GM18505 (cell line): ENCODE data around the gene SNX1.
"Not testable (repeated sequence)": the region's sequence is repeated elsewhere in the genome, so short reads cannot be mapped to it uniquely, and the experiment has no call there.

Experiments used
- ATAC-seq: cut with Tn5 transposase; IDR thresholded peaks from one replicate; pipeline ENCODE4 v1.9.1; 2021; ENCODE audit not compliant: unreplicated experiment
- POLR2A ChIP-seq: IDR thresholded peaks from 4 replicates; pipeline ENCODE4 v1.6.1; 2011; ENCODE audit warnings: borderline replicate concordance; ENCODE audit not compliant: insufficient read depth, insufficient read length; ENCODE audit errors: extremely low read depth

Gene SNX1

GRCh38 chr15:64095795-64096667 lies at the start of gene SNX1:
Gene SNX1 (plus strand): TSS chr15:64095982. CDS start chr15:64096014, 32 bp downstream.
- TF ChIP-seq POLR2A: peak; percentile 94
- peak; percentile 49 for ATAC-seq

- TF ChIP-seq POLR2A: peak; percentile 30
- ATAC-seq: no peak
These were observed 49.2 kb upstream of the SNX1 start, which contains the start of gene DAPK2 for GRCh38 chr15:64046421-64047153. Gene DAPK2 (minus strand): TSS chr15:64046485. CDS start chr15:64040261, 6,224 bp downstream.

GRCh38 chr15:64048781-64049460 lies 46.9 kb upstream of the SNX1 start:
- ATAC-seq: no peak
- TF ChIP-seq POLR2A: no peak

- TF ChIP-seq POLR2A: no peak
- no peak for ATAC-seq
These were observed 45.3 kb upstream of the SNX1 start for GRCh38 chr15:64050281-64051092.

GRCh38 chr15:64051093-64051402 lies 44.7 kb upstream of the SNX1 start:
- TF ChIP-seq POLR2A: no peak
- no peak for ATAC-seq

GRCh38 chr15:64051407-64052259 lies 44.1 kb upstream of the SNX1 start:
- TF ChIP-seq POLR2A: no peak
- ATAC-seq: no peak

- ATAC-seq: no peak
- no peak for TF ChIP-seq POLR2A
These were observed 42.8 kb upstream of the SNX1 start for GRCh38 chr15:64052925-64053491.

GRCh38 chr15:64053674-64054073 lies 42.1 kb upstream of the SNX1 start:
- not testable (repeated sequence) for ATAC-seq

- TF ChIP-seq POLR2A: no peak
- ATAC-seq: no peak
These were observed 37.5 kb upstream of the SNX1 start for GRCh38 chr15:64058279-64058678.

- ATAC-seq: not testable (repeated sequence)
These were observed 36.7 kb upstream of the SNX1 start for GRCh38 chr15:64059104-64059503.

GRCh38 chr15:64060716-64061115 lies 35.1 kb upstream of the SNX1 start:
- ATAC-seq: no peak
- TF ChIP-seq POLR2A: no peak

GRCh38 chr15:64066451-64066850 lies 29.3 kb upstream of the SNX1 start:
- no peak for ATAC-seq
- no peak for TF ChIP-seq POLR2A
